ENCODE results near the gene ARHGAP12. TPM values are rescaled to one million over a fixed set of nuclear protein-coding genes. Genes with fewer than 3 reads are reported as not detected.
"Not testable (repeated sequence)": the region's sequence is repeated elsewhere in the genome, so short reads cannot be mapped to it uniquely, and the experiment has no call there.

Gene ARHGAP12
- total RNA-seq, 1 experiment from 2014 or later: 58.4 TPM

- peak; percentile 45 for DNase-seq (ENCODE audit: low read depth, low spot score)
- in situ Hi-C loops (cut with HindIII; ENCODE audit: low pct_unique_long_range_greater_than_20kb, low sequenced_read_pairs): no loop called here
Observed at GRCh38 chr10:31770307-31770902, 158.2 kb downstream of the ARHGAP12 start.

- in situ Hi-C loops (cut with HindIII; ENCODE audit: low pct_unique_long_range_greater_than_20kb, low sequenced_read_pairs): no loop called here
- no peak for DNase-seq (ENCODE audit: low read depth, low spot score)
Observed at GRCh38 chr10:31769564-31769963, 159.1 kb downstream of the ARHGAP12 start.

GRCh38 chr10:31768935-31769334 lies 159.7 kb downstream of the ARHGAP12 start:
- in situ Hi-C loops (cut with HindIII; ENCODE audit: low pct_unique_long_range_greater_than_20kb, low sequenced_read_pairs); DNase-seq (ENCODE audit: low read depth, low spot score): not testable (repeated sequence)

DNA sequence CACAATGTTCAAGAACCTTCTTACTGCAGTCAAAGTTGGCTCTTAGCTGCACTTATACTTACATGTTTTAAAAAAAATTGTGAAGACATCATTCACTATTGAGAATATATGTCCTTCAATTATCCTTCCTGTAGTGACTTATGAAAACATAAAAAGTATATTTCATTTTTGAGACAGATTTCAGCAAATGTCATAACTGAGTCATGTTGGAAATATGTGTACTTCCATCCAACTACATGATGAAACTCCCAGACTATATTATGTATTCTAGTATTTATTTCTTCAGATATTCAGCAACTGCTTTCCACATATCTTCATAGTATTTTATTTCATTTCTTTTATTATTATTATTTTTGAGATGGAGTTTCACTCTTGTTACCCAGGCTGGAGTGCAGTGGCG lies 160.2 kb downstream of the ARHGAP12 start:
- DNase-seq (ENCODE audit: low read depth, low spot score): no peak
- in situ Hi-C loops (cut with HindIII; ENCODE audit: low pct_unique_long_range_greater_than_20kb, low sequenced_read_pairs): no loop called here

- in situ Hi-C loops (cut with HindIII; ENCODE audit: low pct_unique_long_range_greater_than_20kb, low sequenced_read_pairs): no loop called here
- DNase-seq (ENCODE audit: low read depth, low spot score): no peak
Observed at GRCh38 chr10:31765541-31765940, 163.1 kb downstream of the ARHGAP12 start.

DNA sequence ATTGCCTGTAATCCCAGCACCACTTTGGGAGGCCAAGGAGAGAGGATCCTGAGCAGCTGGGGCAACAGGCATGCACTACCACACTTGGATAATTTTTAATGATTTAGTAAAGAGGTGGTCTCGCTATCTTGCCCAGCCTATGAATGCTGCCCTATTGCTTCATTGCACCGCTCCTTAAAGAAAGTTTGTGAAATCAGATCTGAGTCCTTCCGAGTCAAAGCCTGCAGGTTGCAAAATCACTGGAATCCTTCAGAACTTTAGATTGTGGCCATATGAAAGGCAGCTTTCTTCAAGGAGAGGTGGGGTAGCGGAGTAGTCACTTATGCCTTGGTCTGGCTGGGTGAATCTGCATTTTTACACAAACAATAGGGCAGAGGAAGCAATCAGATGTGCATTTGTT lies 166.3 kb downstream of the ARHGAP12 start:
- in situ Hi-C loops (cut with HindIII; ENCODE audit: low pct_unique_long_range_greater_than_20kb, low sequenced_read_pairs): no loop called here
- DNase-seq (ENCODE audit: low read depth, low spot score): no peak

DNA sequence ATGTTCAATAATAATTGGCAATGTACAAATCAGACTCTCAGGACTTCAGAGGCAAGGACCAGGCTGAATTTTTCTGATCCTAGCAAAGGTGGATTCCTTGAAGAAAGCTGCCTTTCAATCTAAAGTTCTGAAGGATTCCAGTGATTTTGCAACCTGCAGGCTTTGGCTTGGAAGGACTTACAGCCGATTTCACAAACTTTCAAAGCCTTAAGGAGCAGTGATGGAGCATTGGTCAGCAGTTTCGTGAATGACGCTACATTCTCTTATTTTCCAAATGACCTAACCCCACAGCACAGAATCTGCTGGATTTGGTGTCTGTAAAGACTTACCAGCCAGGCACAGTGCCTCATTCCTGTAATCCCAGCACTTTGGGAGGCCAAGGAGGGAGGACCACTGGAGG lies 167.5 kb downstream of the ARHGAP12 start:
- in situ Hi-C loops (cut with HindIII; ENCODE audit: low pct_unique_long_range_greater_than_20kb, low sequenced_read_pairs): no loop called here
- no peak for DNase-seq (ENCODE audit: low read depth, low spot score)

- in situ Hi-C loops (cut with HindIII; ENCODE audit: low pct_unique_long_range_greater_than_20kb, low sequenced_read_pairs): no loop called here
- DNase-seq (ENCODE audit: low read depth, low spot score): no peak
Observed at GRCh38 chr10:31760674-31761081, 168.0 kb downstream of the ARHGAP12 start.

- in situ Hi-C loops (cut with HindIII; ENCODE audit: low pct_unique_long_range_greater_than_20kb, low sequenced_read_pairs): no loop called here
- peak; percentile 86 for DNase-seq (ENCODE audit: low read depth, low spot score)
Observed at GRCh38 chr10:31759799-31760626, 168.6 kb downstream of the ARHGAP12 start.

DNA sequence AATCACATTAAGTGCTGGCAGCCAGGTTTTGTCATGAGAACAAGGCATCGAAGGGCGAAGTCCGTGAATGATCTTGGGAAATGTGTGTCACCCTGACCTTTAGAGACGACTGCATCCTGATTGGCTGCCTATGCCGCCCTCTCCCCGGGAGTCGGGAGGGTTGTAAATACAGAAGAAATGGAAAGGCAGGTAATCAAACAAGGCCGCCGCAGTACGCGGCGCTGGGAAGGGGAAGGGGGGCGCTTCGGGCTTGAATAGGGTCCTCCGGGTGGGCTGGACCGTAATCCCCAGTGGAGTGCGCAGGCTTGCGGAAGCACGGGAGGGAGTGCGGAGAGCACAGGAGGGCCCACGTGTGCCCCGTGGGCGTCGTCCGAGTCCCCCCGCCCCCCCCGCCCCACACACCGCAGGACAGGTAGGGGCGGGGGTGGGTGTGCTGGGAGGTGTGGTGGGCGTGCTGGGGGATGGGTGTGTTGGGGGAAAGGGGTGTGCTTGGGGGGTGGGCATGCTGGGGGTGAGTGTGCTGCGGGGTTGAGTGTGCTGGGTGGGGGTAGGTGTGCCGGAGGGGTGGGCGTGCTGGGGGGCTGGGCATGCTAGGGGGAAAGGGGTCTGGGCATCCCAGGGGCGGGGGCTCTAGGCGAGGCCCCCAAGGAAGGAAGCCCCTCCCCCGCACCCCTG lies 169.4 kb downstream of the ARHGAP12 start:
- DNase-seq (ENCODE audit: low read depth, low spot score): peak; percentile 41
- in situ Hi-C loops (cut with HindIII; ENCODE audit: low pct_unique_long_range_greater_than_20kb, low sequenced_read_pairs): no loop called here

GRCh38 chr10:31758495-31758894 lies 170.1 kb downstream of the ARHGAP12 start:
- in situ Hi-C loops (cut with HindIII; ENCODE audit: low pct_unique_long_range_greater_than_20kb, low sequenced_read_pairs): no loop called here

GRCh38 chr10:31757831-31758230 lies 170.8 kb downstream of the ARHGAP12 start:
- peak; percentile 16 for DNase-seq (ENCODE audit: low read depth, low spot score)
- in situ Hi-C loops (cut with HindIII; ENCODE audit: low pct_unique_long_range_greater_than_20kb, low sequenced_read_pairs): no loop called here

More at GRCh38 chr10:31758495-31758894, 170.1 kb downstream of the ARHGAP12 start:
- DNase-seq (ENCODE audit: low read depth, low spot score): no peak

GRCh38 chr10:31757386-31757791 lies 171.2 kb downstream of the ARHGAP12 start:
- no peak for DNase-seq (ENCODE audit: low read depth, low spot score)
- in situ Hi-C loops (cut with HindIII; ENCODE audit: low pct_unique_long_range_greater_than_20kb, low sequenced_read_pairs): no loop called here

GRCh38 chr10:31756729-31757110 lies 171.9 kb downstream of the ARHGAP12 start:
- in situ Hi-C loops (cut with HindIII; ENCODE audit: low pct_unique_long_range_greater_than_20kb, low sequenced_read_pairs): no loop called here
- DNase-seq (ENCODE audit: low read depth, low spot score): no peak

- in situ Hi-C loops (cut with HindIII; ENCODE audit: low pct_unique_long_range_greater_than_20kb, low sequenced_read_pairs): no loop called here
- no peak for DNase-seq (ENCODE audit: low read depth, low spot score)
Observed at GRCh38 chr10:31756101-31756728, 172.4 kb downstream of the ARHGAP12 start.
